GM23248 (cell line): ENCODE data around the gene TAS2R30. TPM values are rescaled to one million over a fixed set of nuclear protein-coding genes. Genes with fewer than 3 reads are reported as not detected.

Source experiments
- DNase-seq: peaks from one replicate; pipeline ENCODE4 v3.0.0-alpha.2; 2015
- H2AFZ ChIP-seq: fragments of 200-600 bp; sonication (generic); 2 replicates; pipeline ENCODE4 v1.6.1; 2016; ENCODE audit warnings: antibody characterized with exemption
- H3F3A ChIP-seq: fragments of 200-600 bp; sonication (generic); 2 replicates; pipeline ENCODE4 v1.6.1; 2016; ENCODE audit warnings: mild to moderate bottlenecking, antibody characterized with exemption, mixed run types; ENCODE audit not compliant: insufficient read depth
- H3K27ac ChIP-seq: fragments of 200-600 bp; sonication (generic); 2 replicates; pipeline ENCODE4 v1.5.1; 2016; ENCODE audit warnings: mild to moderate bottlenecking
- H3K27me3 ChIP-seq: fragments of 200-600 bp; sonication (generic); replicated peaks from 2 replicates; pipeline ENCODE4 v1.6.1; 2016; ENCODE audit warnings: mild to moderate bottlenecking; ENCODE audit not compliant: insufficient read depth
- H3K36me3 ChIP-seq: fragments of 200-600 bp; sonication (generic); 2 replicates; pipeline ENCODE4 v1.6.1; 2016; ENCODE audit warnings: low read depth, mild to moderate bottlenecking
- H3K4me1 ChIP-seq: fragments of 200-600 bp; sonication (generic); 2 replicates; pipeline ENCODE4 v1.6.1; 2016; ENCODE audit warnings: mild to moderate bottlenecking; ENCODE audit not compliant: insufficient read depth
- H3K4me2 ChIP-seq: fragments of 200-600 bp; sonication (generic); one replicate; pipeline ENCODE4 v1.6.1; 2016; ENCODE audit warnings: mild to moderate bottlenecking; ENCODE audit not compliant: unreplicated experiment
- H3K4me3 ChIP-seq: fragments of 200-600 bp; sonication (generic); 2 replicates; pipeline ENCODE4 v1.5.1; 2016; ENCODE audit warnings: mild to moderate bottlenecking
- H3K79me2 ChIP-seq: fragments of 200-600 bp; sonication (generic); 2 replicates; pipeline ENCODE4 v1.6.1; 2016; ENCODE audit warnings: mild to moderate bottlenecking; ENCODE audit not compliant: insufficient read depth
- H3K9ac ChIP-seq: fragments of 200-600 bp; sonication (generic); 2 replicates; pipeline ENCODE4 v1.6.1; 2016; ENCODE audit warnings: mild to moderate bottlenecking
- H3K9me2 ChIP-seq: fragments of 200-600 bp; sonication (generic); 2 replicates; pipeline ENCODE4 v1.6.1; 2016; ENCODE audit warnings: mixed run types, mild to moderate bottlenecking, moderate library complexity; ENCODE audit not compliant: insufficient read depth
- H3K9me3 ChIP-seq: fragments of 200-600 bp; sonication (generic); one replicate; pipeline ENCODE4 v1.6.1; 2017; ENCODE audit warnings: low read depth
- H4K20me1 ChIP-seq: fragments of 200-600 bp; sonication (generic); 2 replicates; pipeline ENCODE4 v1.6.0; 2016; ENCODE audit not compliant: insufficient read depth
- EZH2 ChIP-seq: fragments of 200-600 bp; sonication (generic); IDR thresholded peaks from 2 replicates; pipeline ENCODE4 v1.6.1; 2018; ENCODE audit warnings: antibody characterized with exemption, mild to moderate bottlenecking; ENCODE audit not compliant: insufficient read depth, poor library complexity, severe bottlenecking
- EZH2phosphoT487 ChIP-seq: fragments of 200-600 bp; sonication (generic); IDR thresholded peaks from 2 replicates; pipeline ENCODE4 v1.6.1; 2018; ENCODE audit warnings: antibody characterized with exemption, moderate library complexity, mild to moderate bottlenecking, low read depth; ENCODE audit not compliant: insufficient read depth
- WGBS, 2 experiments: methylation state at CpG; one replicate each; pipeline ENCODE4 v1.1.6; 2015 to 2017; ENCODE audit warnings: low lambda C conversion rate in 2 of 2, low coverage in 1 of 2; ENCODE audit errors: missing lambda C conversion rate in 2 of 2; 5-methylcytosine and 5-hydroxymethylcytosine counted together
- in situ Hi-C: fragments of 300-500 bp; cut with MboI; formaldehyde crosslinking; loops from 2 replicates; pipeline ENCODE4 v1.15.0; 2020
- polyA plus RNA-seq: library from polyadenylated mRNA; unstranded; fragments of >200 nt; fragmentation: Nextera tagmentation; extraction: Ambion mirVana; gene quantifications from 2 replicates; pipeline ENCODE4 v1.2.1, GENCODE V29; 2016
- total RNA-seq: library from RNA; depleted of rRNA; stranded (reverse); fragments of >200 nt; shearing (Covaris generic); gene quantifications from 2 replicates; pipeline ENCODE4 v1.2.3, GENCODE V29; 2014

The TAS2R30 gene
- total and polyA plus RNA-seq, 2 experiments from 2014 or later, result 0.32 TPM; not detected in 1

- no peak overlapping the region for H3K4me3 ChIP-seq
- no peak overlapping the region for H3K9ac ChIP-seq
- H3K9me2 ChIP-seq, result no peaks in the 10 kb centered on the region
- no peaks in the 10 kb centered on the region for H3K9me3 ChIP-seq
- no peaks in the 10 kb centered on the region for H3K4me1 ChIP-seq
- no peaks in the 10 kb centered on the region for H3K27me3 ChIP-seq
- no peak overlapping the region for H3K4me2 ChIP-seq
- H3K27ac ChIP-seq, result no peak overlapping the region
- WGBS, 2 experiments, result 91 to 93% methylated on average over 1 of the region's 1 CpG
- no peaks in the 10 kb centered on the region for H3K36me3 ChIP-seq
- in situ Hi-C loops, result no loop called here
- 0 out of 2 replicates have a peak, but pooled peaks cover 3% of the 10 kb centered on the region for H3F3A ChIP-seq
- no peak overlapping the region for H2AFZ ChIP-seq
- no peaks in the 10 kb centered on the region for H4K20me1 ChIP-seq
- DNase-seq, result no peak
- peaks cover 63% of the 10 kb centered on the region for H3K79me2 ChIP-seq
- TF ChIP-seq EZH2, result no peak
- no peak for TF ChIP-seq EZH2phosphoT487
These were observed 16.4 kb upstream of the TAS2R30 start for GRCh38 chr12:11150832-11151231.

GRCh38 chr12:11147420-11147819, 13.0 kb upstream of the TAS2R30 start:
- Histone ChIP-seq H3K27ac (no peak overlapping the region), H3K4me1 (no peaks in the 10 kb centered on the region), H2AFZ (no peak overlapping the region), H4K20me1 (no peaks in the 10 kb centered on the region), H3K36me3 (no peaks in the 10 kb centered on the region), H3K79me2 (peaks cover 60% of the 10 kb centered on the region), H3K4me3 (no peak overlapping the region), H3F3A (no peaks in the 10 kb centered on the region), H3K27me3 (no peaks in the 10 kb centered on the region), H3K4me2 (no peak overlapping the region), H3K9me3 (no peaks in the 10 kb centered on the region), H3K9ac (no peak overlapping the region), H3K9me2 (no peaks in the 10 kb centered on the region)
- WGBS, 2 experiments, result 94 to 100% methylated on average over 1 of the region's 1 CpG
- in situ Hi-C loops, result no loop called here
- DNase-seq, result no peak
- TF ChIP-seq EZH2phosphoT487 (no peak), EZH2 (no peak)

GRCh38 chr12:11144297-11144696, 9.9 kb upstream of the TAS2R30 start:
- Histone ChIP-seq H3K79me2 (peaks cover 78% of the 10 kb centered on the region), H3K27me3 (no peaks in the 10 kb centered on the region), H4K20me1 (no peaks in the 10 kb centered on the region), H3K9me3 (no peaks in the 10 kb centered on the region), H3K27ac (no peak overlapping the region), H3F3A (no peaks in the 10 kb centered on the region), H3K4me2 (no peak overlapping the region), H3K4me1 (no peaks in the 10 kb centered on the region), H3K4me3 (no peak overlapping the region), H3K9me2 (no peaks in the 10 kb centered on the region), H2AFZ (no peak overlapping the region), H3K36me3 (no peaks in the 10 kb centered on the region), H3K9ac (no peak overlapping the region)
- 91 to 98% methylated on average over 5 of the region's 5 CpGs for WGBS, 2 experiments
- no peak for TF ChIP-seq EZH2
- no peak for TF ChIP-seq EZH2phosphoT487
- in situ Hi-C loops, result no loop called here
- no peak for DNase-seq

- DNase-seq, result no peak
- no peak overlapping the region for H3K27ac ChIP-seq
- in situ Hi-C loops, result no loop called here
- H2AFZ ChIP-seq, result no peak overlapping the region
- H3K9me2 ChIP-seq, result no peaks in the 10 kb centered on the region
- no peaks in the 10 kb centered on the region for H4K20me1 ChIP-seq
- 70 to 76% methylated on average over 2 of the region's 2 CpGs for WGBS, 2 experiments
- H3K4me1 ChIP-seq, result no peaks in the 10 kb centered on the region
- no peaks in the 10 kb centered on the region for H3K9me3 ChIP-seq
- peaks cover 87% of the 10 kb centered on the region for H3K79me2 ChIP-seq
- no peak for TF ChIP-seq EZH2
- TF ChIP-seq EZH2phosphoT487, result no peak
- no peak overlapping the region for H3K4me3 ChIP-seq
- H3K27me3 ChIP-seq, result no peaks in the 10 kb centered on the region
- no peaks in the 10 kb centered on the region for H3F3A ChIP-seq
- no peak overlapping the region for H3K9ac ChIP-seq
- H3K4me2 ChIP-seq, result no peak overlapping the region
- no peaks in the 10 kb centered on the region for H3K36me3 ChIP-seq
These were observed 8.9 kb upstream of the TAS2R30 start for GRCh38 chr12:11143352-11143751.

GRCh38 chr12:11136075-11136474, 1.6 kb upstream of the TAS2R30 start:
- Histone ChIP-seq H3F3A (no peaks in the 10 kb centered on the region), H3K27me3 (no peaks in the 10 kb centered on the region), H4K20me1 (no peaks in the 10 kb centered on the region; the same call in 1 of the 2 replicates), H3K27ac (no peak overlapping the region), H3K79me2 (peaks cover 96% of the 10 kb centered on the region), H3K4me2 (no peak overlapping the region), H3K9me3 (no peaks in the 10 kb centered on the region), H2AFZ (no peak overlapping the region), H3K9me2 (no peaks in the 10 kb centered on the region), H3K36me3 (no peaks in the 10 kb centered on the region), H3K9ac (no peak overlapping the region), H3K4me1 (no peaks in the 10 kb centered on the region), H3K4me3 (no peak overlapping the region)
- no peak for TF ChIP-seq EZH2phosphoT487
- TF ChIP-seq EZH2, result no peak
- DNase-seq, result no peak
- in situ Hi-C loops, result no loop called here
- 81 to 86% methylated on average over 2 of the region's 2 CpGs for WGBS, 2 experiments
